Renal pelvis (tissue), 12 donors: ENCODE measurements around the gene CDK2AP2. TPM values are rescaled to one million over a fixed set of nuclear protein-coding genes. Genes with fewer than 3 reads are reported as not detected.
"Not testable (repeated sequence)": the region's sequence is repeated elsewhere in the genome, so short reads cannot be mapped to it uniquely, and the experiment has no call there.

Experiments
- DNase-seq: peaks from one replicate; pipeline ENCODE4 v3.0.0-alpha.2; 2013
- long read RNA-seq, 16 experiments: transcript quantifications; one replicate each; lab custom pipeline, GENCODE V29; 2026
- polyA plus RNA-seq, 3 donors: library from polyadenylated mRNA; unstranded; fragments of 120-200 nt; gene quantifications; one replicate each; pipeline ENCODE4 v1.2.1, GENCODE V29; 2013; ENCODE audit not compliant: insufficient read length in 3 of 3

The CDK2AP2 gene, protein sequence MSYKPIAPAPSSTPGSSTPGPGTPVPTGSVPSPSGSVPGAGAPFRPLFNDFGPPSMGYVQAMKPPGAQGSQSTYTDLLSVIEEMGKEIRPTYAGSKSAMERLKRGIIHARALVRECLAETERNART
- polyA plus RNA-seq = 10 to 100 TPM; 55.7 to 61.8 (median 58.3) TPM
- long read RNA-seq, donor 1, transcript CDK2AP2-201 (4 exons, 1,378 nt) = major isoform, 38 of 48 reads
- long read RNA-seq, donor 1, transcript CDK2AP2-202 (3 exons, 1,692 nt) = minor isoform, 6 of 48 reads
- long read RNA-seq, donor 1, partial matches to known transcripts = 0 of 48 reads
- long read RNA-seq, donor 1, other reads (novel, unspliced or antisense) = 0 of 48 reads
- long read RNA-seq, donor 2, transcript CDK2AP2-202 (3 exons, 1,692 nt) = minor isoform, 7 of 71 reads
- long read RNA-seq, donor 2, transcript CDK2AP2-201 (4 exons, 1,378 nt) = major isoform, 59 of 71 reads
- long read RNA-seq, donor 2, partial matches to known transcripts = 0 of 71 reads
- long read RNA-seq, donor 2, other reads (novel, unspliced or antisense) = 0 of 71 reads
- long read RNA-seq, donor 3, transcript CDK2AP2-202 (3 exons, 1,692 nt) = minor isoform, 5 of 50 reads
- long read RNA-seq, donor 3, transcript CDK2AP2-201 (4 exons, 1,378 nt) = major isoform, 42 of 50 reads
- long read RNA-seq, donor 3, partial matches to known transcripts = 0 of 50 reads
- long read RNA-seq, donor 3, other reads (novel, unspliced or antisense) = 0 of 50 reads
- long read RNA-seq, donor 4, transcript CDK2AP2-201 (4 exons, 1,378 nt) = major isoform, 50 of 60 reads
- long read RNA-seq, donor 4, transcript CDK2AP2-202 (3 exons, 1,692 nt) = minor isoform, 7 of 60 reads
- long read RNA-seq, donor 4, partial matches to known transcripts = 0 of 60 reads
- long read RNA-seq, donor 4, other reads (novel, unspliced or antisense) = 0 of 60 reads
- long read RNA-seq, donor 5, transcript CDK2AP2-201 (4 exons, 1,378 nt) = major isoform, 21 of 24 reads
- long read RNA-seq, donor 5, partial matches to known transcripts = 0 of 24 reads
- long read RNA-seq, donor 5, other reads (novel, unspliced or antisense) = 0 of 24 reads
- long read RNA-seq, donor 6, transcript CDK2AP2-201 (4 exons, 1,378 nt) = major isoform, 39 of 52 reads
- long read RNA-seq, donor 6, partial matches to known transcripts = 8 of 52 reads
- long read RNA-seq, donor 6, other reads (novel, unspliced or antisense) = 0 of 52 reads
- long read RNA-seq, donor 7, transcript CDK2AP2-201 (4 exons, 1,378 nt) = major isoform, 61 of 109 reads
- long read RNA-seq, donor 7, transcript CDK2AP2-202 (3 exons, 1,692 nt) = minor isoform, 9 of 109 reads
- long read RNA-seq, donor 7, partial matches to known transcripts = 33 of 109 reads
- long read RNA-seq, donor 7, other reads (novel, unspliced or antisense) = 0 of 109 reads
- long read RNA-seq, donor 8, transcript CDK2AP2-201 (4 exons, 1,378 nt) = major isoform, 10 of 14 reads
- long read RNA-seq, donor 8, partial matches to known transcripts = 0 of 14 reads
- long read RNA-seq, donor 8, other reads (novel, unspliced or antisense) = 0 of 14 reads
- long read RNA-seq, donor 9, transcript CDK2AP2-202 (3 exons, 1,692 nt) = minor isoform, 5 of 54 reads
- long read RNA-seq, donor 9, transcript CDK2AP2-201 (4 exons, 1,378 nt) = major isoform, 43 of 54 reads
- long read RNA-seq, donor 9, partial matches to known transcripts = 0 of 54 reads
- long read RNA-seq, donor 9, other reads (novel, unspliced or antisense) = 0 of 54 reads
- long read RNA-seq, donor 10, transcript CDK2AP2-201 (4 exons, 1,378 nt) = major isoform, 39 of 53 reads
- long read RNA-seq, donor 10, partial matches to known transcripts = 5 of 53 reads
- long read RNA-seq, donor 10, other reads (novel, unspliced or antisense) = 0 of 53 reads
- long read RNA-seq, donor 11, transcript CDK2AP2-201 (4 exons, 1,378 nt) = major isoform, 24 of 33 reads
- long read RNA-seq, donor 11, transcript CDK2AP2-202 (3 exons, 1,692 nt) = minor isoform, 5 of 33 reads
- long read RNA-seq, donor 11, partial matches to known transcripts = 0 of 33 reads
- long read RNA-seq, donor 11, other reads (novel, unspliced or antisense) = 0 of 33 reads
- long read RNA-seq, donor 12, transcript CDK2AP2-204 (4 exons, 923 nt) = minor isoform, 5 of 59 reads
- long read RNA-seq, donor 12, transcript CDK2AP2-202 (3 exons, 1,692 nt) = minor isoform, 6 of 59 reads
- long read RNA-seq, donor 12, transcript CDK2AP2-201 (4 exons, 1,378 nt) = major isoform, 47 of 59 reads
- long read RNA-seq, donor 12, partial matches to known transcripts = 0 of 59 reads
- long read RNA-seq, donor 12, other reads (novel, unspliced or antisense) = 0 of 59 reads
- long read RNA-seq, donor 13, transcript CDK2AP2-201 (4 exons, 1,378 nt) = major isoform, 24 of 30 reads
- long read RNA-seq, donor 13, partial matches to known transcripts = 0 of 30 reads
- long read RNA-seq, donor 13, other reads (novel, unspliced or antisense) = 0 of 30 reads
- long read RNA-seq, donor 14 = 0 reads
- long read RNA-seq, donor 15, transcript CDK2AP2-201 (4 exons, 1,378 nt) = major isoform, 58 of 72 reads
- long read RNA-seq, donor 15, transcript CDK2AP2-202 (3 exons, 1,692 nt) = minor isoform, 11 of 72 reads
- long read RNA-seq, donor 15, partial matches to known transcripts = 0 of 72 reads
- long read RNA-seq, donor 15, other reads (novel, unspliced or antisense) = 0 of 72 reads
- long read RNA-seq, donor 16, transcript CDK2AP2-202 (3 exons, 1,692 nt) = minor isoform, 5 of 52 reads
- long read RNA-seq, donor 16, transcript CDK2AP2-201 (4 exons, 1,378 nt) = major isoform, 41 of 52 reads
- long read RNA-seq, donor 16, transcript CDK2AP2-204 (4 exons, 923 nt) = minor isoform, 5 of 52 reads
- long read RNA-seq, donor 16, partial matches to known transcripts = 0 of 52 reads
- long read RNA-seq, donor 16, other reads (novel, unspliced or antisense) = 0 of 52 reads

DNA sequence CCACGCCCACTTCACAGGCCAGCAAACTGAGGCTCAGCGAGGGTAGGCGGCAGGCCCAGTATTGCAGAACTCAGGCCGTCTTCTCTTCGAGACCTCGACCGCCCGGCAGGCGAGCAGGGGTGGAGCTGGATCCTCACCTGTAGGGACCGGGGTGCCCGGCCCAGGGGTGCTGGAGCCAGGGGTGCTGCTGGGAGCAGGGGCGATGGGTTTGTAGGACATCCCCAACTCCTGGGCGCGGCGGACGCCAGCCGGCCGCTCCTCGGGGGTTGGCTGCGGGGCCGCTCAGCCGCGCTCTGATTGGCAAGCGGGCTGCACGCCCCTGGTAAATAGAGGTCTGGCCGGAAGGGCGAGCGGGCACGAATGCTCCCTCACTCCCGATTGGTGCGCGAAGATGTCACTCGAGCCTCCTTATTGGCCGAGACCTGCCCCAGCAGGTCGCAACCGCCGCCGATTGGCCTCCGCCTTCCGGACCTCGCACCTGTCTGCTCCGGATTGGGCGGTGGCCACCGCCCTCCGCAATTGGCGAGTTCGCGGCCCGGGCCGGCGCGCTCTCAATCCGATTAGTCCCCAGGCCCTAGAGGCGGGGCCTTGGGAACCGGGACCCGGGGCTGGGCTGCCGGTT is at the start of gene CDK2AP2:
Gene CDK2AP2 (minus strand): TSS at position 299 of the 622 bp plus-strand sequence. CDS start 80 bp downstream, at position 219.
- DNase-seq = peak; percentile 98

DNA sequence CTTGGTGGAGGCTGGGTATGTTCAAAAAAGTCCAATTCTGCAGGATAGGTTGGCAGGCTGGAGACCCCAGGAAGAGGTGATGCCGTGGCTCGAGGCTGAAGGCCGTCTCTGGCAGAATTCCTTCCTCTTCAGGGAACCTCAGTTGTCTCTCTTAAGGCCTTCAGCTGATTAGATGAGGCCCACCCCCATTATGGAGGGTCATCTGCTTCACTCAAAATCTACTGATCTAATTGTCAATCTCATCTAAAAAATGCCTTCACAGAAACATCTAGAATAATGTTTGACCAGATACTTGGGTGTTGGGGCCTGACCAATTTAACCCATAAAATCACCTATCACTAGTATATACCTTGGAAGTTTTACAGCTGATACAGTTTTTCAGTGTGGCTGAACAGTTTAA is 48.3 kb upstream of the CDK2AP2 start:
- DNase-seq = no peak

DNA sequence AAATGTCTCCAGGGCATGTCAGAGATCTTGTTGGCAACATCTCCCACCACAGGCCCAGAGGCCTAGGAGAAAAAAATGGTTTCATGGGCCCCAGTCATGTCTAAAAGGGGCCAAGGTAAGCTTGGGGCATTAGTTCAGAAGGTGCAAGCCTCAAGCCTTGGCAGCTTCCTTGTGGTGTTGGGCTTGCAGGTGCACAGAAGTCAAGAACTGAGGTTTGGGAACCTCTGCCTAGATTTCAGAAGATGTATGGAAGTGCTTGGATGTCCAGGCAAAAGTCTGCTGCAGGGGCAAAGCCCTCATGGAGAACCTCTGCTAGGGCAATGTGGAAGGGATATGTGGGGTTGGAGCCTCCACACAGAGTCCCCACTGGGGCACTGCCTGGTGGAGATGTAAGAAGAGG is 43.7 kb upstream of the CDK2AP2 start:
- not testable (repeated sequence) for DNase-seq

DNA sequence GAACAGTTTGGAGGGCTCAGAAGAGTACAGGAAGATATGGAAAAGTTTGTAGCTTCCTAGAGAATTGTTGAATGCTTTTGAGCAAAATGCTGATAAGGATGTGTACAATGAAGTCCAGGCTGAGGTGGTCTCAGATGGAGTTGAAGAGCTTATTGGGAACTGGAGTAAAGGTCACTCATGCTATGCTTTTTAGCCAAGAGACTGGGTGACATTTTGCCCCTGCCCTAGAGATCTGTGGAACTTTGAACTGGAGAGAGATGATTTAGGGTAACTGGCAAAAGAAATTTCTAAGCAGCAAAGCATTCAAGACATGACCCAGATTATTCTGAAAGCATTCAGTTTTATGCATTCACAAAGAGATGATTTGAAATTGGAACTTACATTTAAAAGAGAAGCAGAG is 43.2 kb upstream of the CDK2AP2 start:
- DNase-seq = no peak

DNA sequence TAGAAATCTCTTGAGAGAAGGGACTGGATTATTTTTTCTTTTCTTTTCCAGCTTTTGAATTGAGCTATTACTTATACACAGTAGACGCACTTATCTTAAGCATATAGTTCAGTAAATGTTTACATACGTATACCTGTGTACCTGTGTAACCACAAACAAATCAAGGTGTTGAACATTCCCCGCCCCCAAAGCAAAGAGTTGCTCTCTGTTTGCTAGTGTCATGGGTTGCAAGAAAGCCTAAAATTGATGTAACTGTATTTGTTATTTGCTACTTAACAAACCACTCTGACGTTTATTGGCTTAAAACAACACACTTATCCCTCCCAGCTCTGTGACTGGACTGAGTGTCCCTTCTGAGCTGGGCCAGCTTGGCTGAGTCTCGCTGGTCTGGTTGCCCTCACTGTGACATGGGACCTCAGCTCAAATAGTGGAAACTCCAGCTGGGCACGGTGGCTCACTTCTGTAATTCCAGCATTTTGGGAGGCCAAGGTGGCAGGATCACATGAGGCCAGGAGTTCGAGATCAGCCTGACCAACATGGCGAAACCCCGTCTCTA is 40.7 kb upstream of the CDK2AP2 start:
- no peak for DNase-seq

DNA sequence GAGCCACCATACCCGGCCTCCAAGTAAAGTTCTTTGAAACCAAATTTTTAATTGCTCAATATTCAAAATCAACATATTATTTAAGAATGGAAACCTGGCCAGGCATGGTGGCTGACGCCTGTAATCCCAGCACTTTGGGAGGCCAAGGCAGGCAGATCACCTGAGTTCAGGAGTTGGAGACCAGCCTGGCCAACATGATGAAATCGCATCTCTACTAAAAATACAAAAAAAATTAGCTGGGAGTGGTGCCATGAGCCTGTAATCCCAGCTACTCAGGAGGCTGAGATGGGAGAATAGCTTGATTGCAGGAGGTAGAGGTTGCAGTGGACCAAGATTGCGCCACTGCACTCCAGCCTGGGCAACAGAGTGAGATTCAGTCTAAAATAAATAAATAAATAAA is 40.1 kb upstream of the CDK2AP2 start:
- not testable (repeated sequence) for DNase-seq

DNA sequence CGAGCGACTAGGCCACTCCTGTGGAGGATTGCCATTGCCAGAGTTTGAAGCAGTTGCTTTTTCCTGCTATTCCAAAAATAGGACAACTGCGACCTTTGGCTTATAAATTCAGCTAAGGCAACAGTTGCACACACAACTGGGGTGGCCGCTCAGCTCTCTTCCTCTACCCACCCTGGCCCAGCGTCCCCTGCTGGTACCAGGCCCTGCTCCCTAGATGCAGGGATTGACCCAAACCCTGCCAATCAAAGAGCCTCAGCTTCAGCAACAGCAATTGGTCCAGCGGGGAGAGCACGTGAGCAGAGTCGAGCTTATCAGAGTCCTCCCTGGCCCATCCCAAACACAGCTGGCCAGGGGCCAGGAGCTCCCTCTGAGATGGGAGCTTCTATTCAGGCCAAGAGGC is 37.3 kb upstream of the CDK2AP2 start:
- DNase-seq = no peak

DNA sequence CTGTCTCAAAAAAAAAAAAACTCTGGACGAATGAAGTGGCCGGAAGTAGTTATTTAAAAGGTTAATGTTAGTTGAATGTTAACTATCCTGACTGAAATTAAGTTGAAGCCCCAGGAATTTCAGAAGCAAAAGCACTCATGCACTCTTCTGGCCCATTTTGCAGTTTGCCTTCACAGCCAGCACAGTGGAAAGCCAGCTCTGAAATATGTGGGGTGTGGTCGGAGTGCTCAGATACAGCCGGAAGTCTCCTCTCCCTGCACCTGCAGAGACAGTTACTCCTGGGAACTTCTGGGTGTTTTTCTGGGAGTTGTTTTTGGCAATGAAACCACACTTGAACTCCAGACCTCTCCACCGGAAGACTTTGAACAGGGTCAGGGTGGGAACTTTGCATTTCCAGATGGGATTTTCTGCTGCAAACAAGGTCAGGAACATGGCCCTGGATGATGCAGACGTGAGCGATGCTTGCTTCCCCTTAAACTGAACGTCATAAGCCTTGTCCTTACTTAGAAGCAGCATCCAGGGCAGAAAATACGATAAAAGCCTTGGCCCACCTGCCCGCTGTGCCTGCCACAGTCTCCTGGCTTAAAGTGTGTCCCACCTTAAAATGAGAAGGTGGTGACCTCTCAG is 36.8 kb upstream of the CDK2AP2 start:
- no peak for DNase-seq

DNA sequence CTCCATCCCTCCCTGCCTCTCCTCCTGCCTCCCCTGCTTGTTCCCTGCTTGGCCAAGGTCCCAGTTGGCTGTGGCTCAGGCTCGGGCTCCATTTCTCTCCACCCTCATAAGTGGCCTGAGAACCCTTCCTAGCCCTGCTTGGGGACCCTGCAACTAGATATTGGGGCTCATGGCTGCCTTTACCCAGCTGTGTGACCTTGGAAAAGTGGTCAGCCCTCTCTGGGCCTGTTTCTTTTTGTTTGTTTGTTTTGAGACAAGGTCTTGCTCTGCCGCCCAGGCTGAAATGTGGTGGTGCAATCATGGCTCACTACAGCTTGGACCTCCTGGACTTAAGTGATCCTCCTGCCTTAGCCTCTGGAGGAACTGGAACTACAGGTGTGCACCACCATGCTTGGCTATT is 35.6 kb upstream of the CDK2AP2 start:
- no peak for DNase-seq

DNA sequence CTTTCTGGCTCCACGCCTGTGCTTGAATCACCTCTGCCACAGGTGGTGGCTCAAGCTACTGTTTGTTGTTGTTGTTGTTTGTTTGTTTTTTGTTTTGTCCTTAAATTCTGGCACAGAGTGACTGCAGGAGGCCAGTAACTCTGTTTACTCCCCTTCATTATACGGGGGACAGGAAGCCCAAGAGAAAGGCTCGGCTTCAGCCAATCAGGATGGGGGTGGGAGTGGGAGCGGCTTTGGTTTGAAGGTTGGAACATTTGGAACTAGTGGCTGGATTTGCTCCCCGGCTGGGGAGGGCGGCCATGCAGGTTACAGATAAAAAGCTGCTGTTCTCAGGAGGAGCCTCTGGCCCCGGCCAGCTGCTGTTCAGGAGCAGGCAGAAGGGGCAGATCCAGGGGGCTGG is 35.0 kb upstream of the CDK2AP2 start:
- no peak for DNase-seq

DNA sequence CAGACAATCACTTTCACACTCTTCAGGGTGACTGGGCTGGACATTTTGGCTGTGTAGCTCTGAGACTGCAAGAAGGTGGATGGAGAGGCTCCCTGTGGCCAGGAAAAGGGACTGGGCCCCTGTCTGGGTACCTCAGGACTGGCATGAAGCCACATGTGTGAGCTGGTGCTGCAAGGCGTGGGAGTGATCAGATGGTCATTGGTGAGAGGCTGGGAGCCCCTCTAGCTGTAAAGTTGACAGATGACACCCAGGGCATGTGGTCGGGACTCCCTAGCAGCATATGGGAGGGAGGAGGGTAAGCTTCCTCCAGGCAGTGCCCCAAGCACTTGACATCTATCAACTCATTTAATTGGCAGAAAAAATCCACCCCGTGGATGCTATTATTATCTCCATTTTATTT is 34.2 kb upstream of the CDK2AP2 start:
- no peak for DNase-seq

DNA sequence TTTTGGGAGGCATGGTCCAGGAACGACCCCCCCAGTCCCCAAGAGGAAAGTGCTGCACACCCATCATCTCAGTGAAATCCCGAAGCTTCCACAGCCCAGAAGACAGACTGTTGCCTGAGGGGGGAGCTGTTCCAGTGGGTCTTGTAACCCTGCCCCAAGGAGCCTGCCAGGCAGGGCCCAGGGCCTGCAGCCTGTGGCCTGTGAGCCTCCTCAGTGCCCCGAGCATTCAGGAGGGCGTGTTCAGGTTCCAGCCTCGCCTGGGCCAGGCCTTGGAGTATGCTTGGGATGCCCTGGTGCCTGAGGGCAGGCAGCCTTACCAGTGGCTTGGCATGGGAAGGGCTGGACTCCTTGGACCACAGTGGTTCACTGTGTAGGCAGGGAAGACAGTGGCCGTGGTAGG is 33.2 kb upstream of the CDK2AP2 start:
- DNase-seq = no peak

DNA sequence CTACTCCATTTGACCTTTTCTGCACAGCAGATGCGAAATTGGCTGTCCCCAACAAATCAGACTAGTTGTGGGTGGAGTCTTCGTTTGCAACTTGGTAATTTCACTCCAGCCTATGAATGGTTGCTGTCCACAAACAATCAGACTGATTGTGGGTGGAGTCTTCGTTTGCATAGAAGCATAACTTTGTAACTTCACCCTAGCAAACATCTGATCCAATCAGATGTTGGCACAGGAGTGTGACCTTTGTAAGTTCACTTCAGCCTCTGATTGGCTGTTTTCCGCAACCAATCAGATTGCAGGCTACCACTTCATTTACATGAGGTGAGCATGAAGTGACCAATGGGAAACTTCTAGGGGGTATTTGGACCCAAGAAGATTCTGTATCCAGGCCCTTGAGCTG is 31.6 kb upstream of the CDK2AP2 start:
- DNase-seq = no peak

DNA sequence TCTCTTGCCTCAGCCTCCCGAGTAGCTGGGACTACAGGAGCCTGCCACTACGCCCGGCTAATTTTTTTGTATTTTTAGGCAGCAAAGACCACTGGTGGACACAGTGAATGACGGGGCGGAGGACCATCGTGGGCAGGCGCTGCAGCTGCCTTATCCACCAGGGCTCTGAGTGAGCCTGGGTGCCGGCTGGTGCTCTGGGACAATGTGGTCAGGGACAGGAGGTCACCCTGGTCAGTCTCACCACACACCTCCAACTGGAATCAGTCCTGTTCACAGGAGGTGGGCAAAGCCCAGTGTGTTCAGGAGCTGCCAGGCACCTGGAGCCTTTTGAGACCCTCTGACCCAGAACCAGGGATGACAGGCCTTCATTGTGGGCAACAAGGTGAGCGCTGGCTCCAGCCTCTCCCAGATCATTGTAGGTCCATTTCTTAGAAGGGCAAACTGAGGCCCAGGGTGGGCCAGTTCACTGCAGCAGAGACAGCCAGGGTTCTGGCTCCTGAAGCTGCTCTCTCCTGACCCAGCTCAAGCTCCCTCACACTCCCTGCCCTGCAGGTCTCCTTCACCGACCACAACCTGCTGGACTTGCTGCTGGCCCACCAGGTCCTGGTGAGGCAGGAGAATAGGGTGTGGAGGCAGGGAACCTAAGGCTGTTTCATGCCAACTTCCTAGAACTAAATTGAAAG is 31.0 kb upstream of the CDK2AP2 start:
- DNase-seq = no peak

DNA sequence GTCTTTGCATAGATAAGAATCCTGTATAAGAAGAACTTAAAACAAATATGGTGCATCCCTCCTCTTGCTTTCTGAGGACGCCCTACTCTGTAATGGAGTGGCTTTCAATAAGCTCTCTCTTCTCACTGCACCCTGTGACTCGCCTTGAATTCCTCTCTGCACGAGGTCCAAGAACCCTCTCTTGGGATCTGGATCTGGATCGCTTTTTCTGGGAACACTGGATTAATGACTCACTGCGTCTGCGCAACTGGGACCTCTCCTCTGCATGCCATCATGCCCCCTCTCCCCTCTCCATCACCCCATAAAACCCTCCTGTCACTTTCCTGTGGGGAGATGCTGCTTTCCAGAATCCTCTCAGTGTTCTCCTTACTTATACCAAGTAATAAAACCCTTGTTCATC is 30.3 kb upstream of the CDK2AP2 start:
- DNase-seq = no peak

DNA sequence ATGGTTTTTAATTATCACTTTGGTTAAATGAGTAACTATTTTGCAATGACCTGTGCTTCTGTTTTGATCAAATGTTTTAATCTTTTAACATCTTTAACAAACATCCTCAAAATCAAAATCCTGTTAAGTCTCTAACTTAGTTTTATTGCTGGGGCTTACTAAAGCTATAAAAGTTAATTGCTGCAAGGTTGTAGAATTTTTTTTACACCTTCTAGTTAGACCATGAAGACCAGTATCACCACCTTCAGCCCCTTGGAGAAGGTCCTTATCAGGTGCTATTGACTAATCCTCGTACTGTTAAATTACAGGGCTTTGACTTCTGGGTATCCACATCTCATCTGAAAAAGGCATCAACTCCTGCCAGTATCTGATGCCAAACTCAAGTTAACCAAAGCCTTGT is 27.6 kb upstream of the CDK2AP2 start:
- no peak for DNase-seq
